GM23338 (cell line): ENCODE results near the gene RAB3A.

Source experiments
- CREB1 ChIP-seq: fragments of 250-450 bp; sonication (Bioruptor Pico); IDR thresholded peaks from 2 replicates; pipeline ENCODE4 v1.5.0; 2020; ENCODE audit warnings: low read depth, mild to moderate bottlenecking, moderate library complexity
- CTCF ChIP-seq, 2 experiments: fragments of 200-600 bp in 1 of 2; sonication (generic) in 1 of 2; conservative IDR thresholded peaks; 2 replicates each; pipeline versions ENCODE4 v1.5.1 to v1.6.1; 2016 to 2017; ENCODE audit warnings: antibody characterized with exemption in 2 of 2, low read depth in 2 of 2, mild to moderate bottlenecking in 2 of 2, moderate library complexity in 1 of 2
- EZH2 ChIP-seq: fragments of 200-600 bp; sonication (generic); IDR thresholded peaks from one replicate; pipeline ENCODE4 v1.8.0; 2017; ENCODE audit warnings: antibody characterized with exemption, mild to moderate bottlenecking, low read depth; ENCODE audit not compliant: unreplicated experiment
- EZH2phosphoT487 ChIP-seq: fragments of 200-600 bp; sonication (generic); IDR thresholded peaks from one replicate; pipeline ENCODE4 v1.8.1; 2018; ENCODE audit warnings: antibody characterized with exemption; ENCODE audit not compliant: unreplicated experiment
- JUNB ChIP-seq: IDR thresholded peaks from one replicate; pipeline ENCODE4 v1.6.1; 2016; ENCODE audit warnings: antibody characterized with exemption; ENCODE audit not compliant: unreplicated experiment
- NANOG ChIP-seq: IDR thresholded peaks from 2 replicates; pipeline ENCODE4 v1.6.1; 2016; ENCODE audit warnings: antibody characterized with exemption, borderline replicate concordance
- POLR2AphosphoS5 ChIP-seq: IDR thresholded peaks from 2 replicates; pipeline ENCODE4 v1.6.1; 2016; ENCODE audit warnings: antibody characterized with exemption, low read depth
- REST ChIP-seq: IDR thresholded peaks from one replicate; pipeline ENCODE4 v1.6.1; 2018; ENCODE audit warnings: antibody characterized with exemption; ENCODE audit not compliant: unreplicated experiment
- ZNF114 ChIP-seq: fragments of 250-450 bp; sonication (Bioruptor Pico); IDR thresholded peaks from 2 replicates; pipeline ENCODE4 v1.5.0; 2020; ENCODE audit warnings: mild to moderate bottlenecking, moderate library complexity
- ZNF331 ChIP-seq: fragments of 250-450 bp; sonication (Bioruptor Pico); IDR thresholded peaks from 2 replicates; pipeline ENCODE4 v1.5.0; 2020; ENCODE audit warnings: low read depth, mild to moderate bottlenecking, moderate library complexity
- TF ChIP-seq, protein P1 (sequence below): fragments of 250-450 bp; sonication (Bioruptor Pico); IDR thresholded peaks from 2 replicates; pipeline ENCODE4 v1.5.0; 2020; ENCODE audit warnings: mild to moderate bottlenecking, moderate library complexity
- TF ChIP-seq, protein P2 (sequence below): IDR thresholded peaks from 2 replicates; pipeline ENCODE4 v1.6.1; 2016; ENCODE audit warnings: antibody characterized with exemption

DNA sequence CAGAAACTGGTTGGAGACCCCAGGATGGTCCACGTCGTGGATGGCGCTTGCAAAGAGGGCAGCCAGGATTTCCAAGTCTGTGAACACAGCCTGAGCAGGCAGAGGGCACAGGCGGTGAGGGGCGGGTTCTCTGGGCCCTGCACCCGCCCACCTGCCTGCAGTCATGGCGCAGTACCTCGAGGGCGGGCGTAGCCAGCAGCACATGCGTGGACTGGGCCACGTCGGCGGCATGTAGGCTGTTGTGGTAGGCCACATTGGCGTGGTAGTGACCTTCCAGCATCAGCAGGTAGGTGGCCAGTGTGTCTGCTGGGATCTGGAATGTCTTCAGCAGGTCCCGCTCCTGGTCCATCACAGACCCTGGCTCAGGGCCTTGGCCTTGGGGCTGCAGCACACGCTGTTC lies 14.3 kb upstream of the RAB3A start:
- TF ChIP-seq, protein P1, sequence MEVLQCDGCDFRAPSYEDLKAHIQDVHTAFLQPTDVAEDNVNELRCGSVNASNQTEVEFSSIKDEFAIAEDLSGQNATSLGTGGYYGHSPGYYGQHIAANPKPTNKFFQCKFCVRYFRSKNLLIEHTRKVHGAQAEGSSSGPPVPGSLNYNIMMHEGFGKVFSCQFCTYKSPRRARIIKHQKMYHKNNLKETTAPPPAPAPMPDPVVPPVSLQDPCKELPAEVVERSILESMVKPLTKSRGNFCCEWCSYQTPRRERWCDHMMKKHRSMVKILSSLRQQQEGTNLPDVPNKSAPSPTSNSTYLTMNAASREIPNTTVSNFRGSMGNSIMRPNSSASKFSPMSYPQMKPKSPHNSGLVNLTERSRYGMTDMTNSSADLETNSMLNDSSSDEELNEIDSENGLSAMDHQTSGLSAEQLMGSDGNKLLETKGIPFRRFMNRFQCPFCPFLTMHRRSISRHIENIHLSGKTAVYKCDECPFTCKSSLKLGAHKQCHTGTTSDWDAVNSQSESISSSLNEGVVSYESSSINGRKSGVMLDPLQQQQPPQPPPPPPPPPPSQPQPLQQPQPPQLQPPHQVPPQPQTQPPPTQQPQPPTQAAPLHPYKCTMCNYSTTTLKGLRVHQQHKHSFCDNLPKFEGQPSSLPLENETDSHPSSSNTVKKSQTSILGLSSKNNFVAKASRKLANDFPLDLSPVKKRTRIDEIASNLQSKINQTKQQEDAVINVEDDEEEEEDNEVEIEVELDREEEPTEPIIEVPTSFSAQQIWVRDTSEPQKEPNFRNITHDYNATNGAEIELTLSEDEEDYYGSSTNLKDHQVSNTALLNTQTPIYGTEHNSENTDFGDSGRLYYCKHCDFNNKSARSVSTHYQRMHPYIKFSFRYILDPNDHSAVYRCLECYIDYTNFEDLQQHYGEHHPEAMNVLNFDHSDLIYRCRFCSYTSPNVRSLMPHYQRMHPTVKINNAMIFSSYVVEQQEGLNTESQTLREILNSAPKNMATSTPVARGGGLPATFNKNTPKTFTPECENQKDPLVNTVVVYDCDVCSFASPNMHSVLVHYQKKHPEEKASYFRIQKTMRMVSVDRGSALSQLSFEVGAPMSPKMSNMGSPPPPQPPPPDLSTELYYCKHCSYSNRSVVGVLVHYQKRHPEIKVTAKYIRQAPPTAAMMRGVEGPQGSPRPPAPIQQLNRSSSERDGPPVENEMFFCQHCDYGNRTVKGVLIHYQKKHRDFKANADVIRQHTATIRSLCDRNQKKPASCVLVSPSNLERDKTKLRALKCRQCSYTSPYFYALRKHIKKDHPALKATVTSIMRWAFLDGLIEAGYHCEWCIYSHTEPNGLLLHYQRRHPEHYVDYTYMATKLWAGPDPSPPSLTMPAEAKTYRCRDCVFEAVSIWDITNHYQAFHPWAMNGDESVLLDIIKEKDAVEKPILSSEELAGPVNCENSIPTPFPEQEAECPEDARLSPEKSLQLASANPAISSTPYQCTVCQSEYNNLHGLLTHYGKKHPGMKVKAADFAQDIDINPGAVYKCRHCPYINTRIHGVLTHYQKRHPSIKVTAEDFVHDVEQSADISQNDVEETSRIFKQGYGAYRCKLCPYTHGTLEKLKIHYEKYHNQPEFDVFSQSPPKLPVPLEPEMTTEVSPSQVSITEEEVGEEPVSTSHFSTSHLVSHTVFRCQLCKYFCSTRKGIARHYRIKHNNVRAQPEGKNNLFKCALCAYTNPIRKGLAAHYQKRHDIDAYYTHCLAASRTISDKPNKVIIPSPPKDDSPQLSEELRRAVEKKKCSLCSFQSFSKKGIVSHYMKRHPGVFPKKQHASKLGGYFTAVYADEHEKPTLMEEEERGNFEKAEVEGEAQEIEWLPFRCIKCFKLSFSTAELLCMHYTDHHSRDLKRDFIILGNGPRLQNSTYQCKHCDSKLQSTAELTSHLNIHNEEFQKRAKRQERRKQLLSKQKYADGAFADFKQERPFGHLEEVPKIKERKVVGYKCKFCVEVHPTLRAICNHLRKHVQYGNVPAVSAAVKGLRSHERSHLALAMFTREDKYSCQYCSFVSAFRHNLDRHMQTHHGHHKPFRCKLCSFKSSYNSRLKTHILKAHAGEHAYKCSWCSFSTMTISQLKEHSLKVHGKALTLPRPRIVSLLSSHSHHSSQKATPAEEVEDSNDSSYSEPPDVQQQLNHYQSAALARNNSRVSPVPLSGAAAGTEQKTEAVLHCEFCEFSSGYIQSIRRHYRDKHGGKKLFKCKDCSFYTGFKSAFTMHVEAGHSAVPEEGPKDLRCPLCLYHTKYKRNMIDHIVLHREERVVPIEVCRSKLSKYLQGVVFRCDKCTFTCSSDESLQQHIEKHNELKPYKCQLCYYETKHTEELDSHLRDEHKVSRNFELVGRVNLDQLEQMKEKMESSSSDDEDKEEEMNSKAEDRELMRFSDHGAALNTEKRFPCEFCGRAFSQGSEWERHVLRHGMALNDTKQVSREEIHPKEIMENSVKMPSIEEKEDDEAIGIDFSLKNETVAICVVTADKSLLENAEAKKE (CRISPR knock-in tag) = no peak
- TF ChIP-seq CTCF (conservative IDR thresholded peaks at IDR 0.05; ENCODE audit: low read depth in 2 of 2) = no peak
- no peak for TF ChIP-seq EZH2
- TF ChIP-seq POLR2AphosphoS5 = no peak
- no peak for TF ChIP-seq NANOG
- no peak for TF ChIP-seq REST
- TF ChIP-seq CREB1 (CRISPR knock-in tag) = no peak
- no peak for TF ChIP-seq EZH2phosphoT487
- TF ChIP-seq JUNB = no peak
- TF ChIP-seq ZNF114 (CRISPR knock-in tag) = no peak
- TF ChIP-seq, protein P2, sequence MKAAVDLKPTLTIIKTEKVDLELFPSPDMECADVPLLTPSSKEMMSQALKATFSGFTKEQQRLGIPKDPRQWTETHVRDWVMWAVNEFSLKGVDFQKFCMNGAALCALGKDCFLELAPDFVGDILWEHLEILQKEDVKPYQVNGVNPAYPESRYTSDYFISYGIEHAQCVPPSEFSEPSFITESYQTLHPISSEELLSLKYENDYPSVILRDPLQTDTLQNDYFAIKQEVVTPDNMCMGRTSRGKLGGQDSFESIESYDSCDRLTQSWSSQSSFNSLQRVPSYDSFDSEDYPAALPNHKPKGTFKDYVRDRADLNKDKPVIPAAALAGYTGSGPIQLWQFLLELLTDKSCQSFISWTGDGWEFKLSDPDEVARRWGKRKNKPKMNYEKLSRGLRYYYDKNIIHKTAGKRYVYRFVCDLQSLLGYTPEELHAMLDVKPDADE = no peak
- TF ChIP-seq ZNF331 (CRISPR knock-in tag) = no peak
